ENCODE measurements around the gene GLB1L2. TPM values are rescaled to one million over a fixed set of nuclear protein-coding genes. Genes with fewer than 3 reads are reported as not detected.

Gene GLB1L2
- total and polyA plus RNA-seq, 2 of the 4 experiments (the other 2 are of a cell fraction) = under 0.01 to 0.26 TPM

DNA sequence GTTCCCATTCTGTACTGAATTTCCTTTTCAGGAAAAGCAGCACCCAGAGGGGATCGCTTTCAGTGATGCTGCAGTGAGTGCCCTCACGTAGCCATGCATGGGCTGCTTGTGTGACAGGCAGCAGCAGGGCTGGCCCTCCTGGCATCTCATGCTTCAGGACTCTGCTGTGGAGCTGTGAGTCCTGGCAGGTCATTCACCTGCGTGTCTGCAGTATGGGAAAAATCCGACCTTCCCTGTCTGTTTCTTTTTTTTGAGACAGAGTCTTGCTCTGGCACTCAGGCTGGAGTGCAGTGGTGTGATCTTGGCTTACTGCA, 13.4 kb downstream of the GLB1L2 start:
- no TSS peak for BruUV-seq (replicated peaks)
- Histone ChIP-seq H2BK20ac (ENCODE audit: low read depth, low read length) (no peak overlapping the region), H3K14ac (replicated peaks; ENCODE audit: low read depth, low read length) (no peak overlapping the region), H2BK120ac (ENCODE audit: low read depth, low read length) (no peak overlapping the region), H2BK15ac (ENCODE audit: low read depth, low read length) (no peak overlapping the region), H3K27ac (ENCODE audit: insufficient read depth, low read length) (no peak overlapping the region), H4K20me1 (ENCODE audit: insufficient read depth, low read length) (no peaks in the 10 kb centered on the region), H4K5ac (ENCODE audit: low read depth, low read length) (no peak overlapping the region), H4K91ac (ENCODE audit: insufficient read depth, low read depth, low read length) (no peak overlapping the region), H3K9ac (ENCODE audit: low read depth, low read length) (no peak overlapping the region), H3K23ac (ENCODE audit: low read depth, low read length) (no peak overlapping the region), H3K4ac (ENCODE audit: low read depth, low read length) (no peak overlapping the region), H2AK9ac (replicated peaks; ENCODE audit: low read depth, low read length, poor library complexity) (no peak overlapping the region), H3K27me3 (ENCODE audit: control insufficient read depth, insufficient read depth, low read length) (no peaks in the 10 kb centered on the region), H3K4me3 (ENCODE audit: insufficient read depth, low read depth, low read length) (no peak overlapping the region), H4K8ac (ENCODE audit: low read depth in 2 of 2, low read length in 2 of 2) (no peak overlapping the region), H3K4me1 (ENCODE audit: control insufficient read depth, insufficient read depth, low read length) (no peaks in the 10 kb centered on the region), H3K18ac (ENCODE audit: low read depth, low read length) (no peak overlapping the region), H3K36me3 (ENCODE audit: control insufficient read depth, insufficient read depth, low read length) (no peaks in the 10 kb centered on the region), H3K9me1 (ENCODE audit: insufficient read depth, low read length) (no peaks in the 10 kb centered on the region), H2BK5ac (ENCODE audit: low read depth, low read length, poor library complexity, severe bottlenecking) (no peak overlapping the region), H3K56ac (ENCODE audit: extremely low read depth, insufficient read depth, low read length) (no peak overlapping the region), H3K4me2 (ENCODE audit: low read depth, low read length) (no peak overlapping the region), H2AK5ac (ENCODE audit: low read depth, low read length) (no peak overlapping the region), H2AFZ (replicated peaks; ENCODE audit: low read length, poor library complexity) (no peak overlapping the region), H3K79me1 (ENCODE audit: low read depth in 1 of 2, low read length in 2 of 2) (no peaks in the 10 kb centered on the region), H3K9me3 (ENCODE audit: control insufficient read depth, insufficient read depth, low read length) (peaks cover 15% of the 10 kb centered on the region)
- WGBS, 2 experiments (ENCODE audit: extremely low coverage in 2 of 2, insufficient read length in 1 of 2) = no CpG with 5 or more reads among the region's 4 CpGs
- dilution Hi-C loops (cut with HindIII; ENCODE audit: low sequenced_read_pairs, unreplicated experiment) = no loop called here
- CTCF ChIA-PET = no interaction called here
- POLR2A ChIA-PET (ENCODE audit: unreplicated experiment) = no interaction called here
- in situ Hi-C loops (cut with MboI; ENCODE audit: low sequenced_read_pairs) = no loop called here
- intact Hi-C loops (cut with micrococcal nuclease) = no loop called here
- DNase-seq (no peak), ATAC-seq (ENCODE audit: low read depth) (no peak)
- TF ChIP-seq CHD1 (IDR thresholded peaks at IDR 0.05; ENCODE audit: low read depth, low read length) = no peak
- TF ChIP-seq BHLHE40 (IDR thresholded peaks at IDR 0.05; ENCODE audit: low read depth, low read length) = no peak
- TF ChIP-seq, protein P1, sequence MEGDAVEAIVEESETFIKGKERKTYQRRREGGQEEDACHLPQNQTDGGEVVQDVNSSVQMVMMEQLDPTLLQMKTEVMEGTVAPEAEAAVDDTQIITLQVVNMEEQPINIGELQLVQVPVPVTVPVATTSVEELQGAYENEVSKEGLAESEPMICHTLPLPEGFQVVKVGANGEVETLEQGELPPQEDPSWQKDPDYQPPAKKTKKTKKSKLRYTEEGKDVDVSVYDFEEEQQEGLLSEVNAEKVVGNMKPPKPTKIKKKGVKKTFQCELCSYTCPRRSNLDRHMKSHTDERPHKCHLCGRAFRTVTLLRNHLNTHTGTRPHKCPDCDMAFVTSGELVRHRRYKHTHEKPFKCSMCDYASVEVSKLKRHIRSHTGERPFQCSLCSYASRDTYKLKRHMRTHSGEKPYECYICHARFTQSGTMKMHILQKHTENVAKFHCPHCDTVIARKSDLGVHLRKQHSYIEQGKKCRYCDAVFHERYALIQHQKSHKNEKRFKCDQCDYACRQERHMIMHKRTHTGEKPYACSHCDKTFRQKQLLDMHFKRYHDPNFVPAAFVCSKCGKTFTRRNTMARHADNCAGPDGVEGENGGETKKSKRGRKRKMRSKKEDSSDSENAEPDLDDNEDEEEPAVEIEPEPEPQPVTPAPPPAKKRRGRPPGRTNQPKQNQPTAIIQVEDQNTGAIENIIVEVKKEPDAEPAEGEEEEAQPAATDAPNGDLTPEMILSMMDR (conservative IDR thresholded peaks at IDR 0.05; ENCODE audit: low read depth, low read length) = no peak
- no peak for TF ChIP-seq RAD21 (IDR thresholded peaks at IDR 0.05; ENCODE audit: low read length)
- TF ChIP-seq MAFK (IDR thresholded peaks at IDR 0.05; ENCODE audit: low read depth, low read length) = no peak
- TF ChIP-seq, protein P2, sequence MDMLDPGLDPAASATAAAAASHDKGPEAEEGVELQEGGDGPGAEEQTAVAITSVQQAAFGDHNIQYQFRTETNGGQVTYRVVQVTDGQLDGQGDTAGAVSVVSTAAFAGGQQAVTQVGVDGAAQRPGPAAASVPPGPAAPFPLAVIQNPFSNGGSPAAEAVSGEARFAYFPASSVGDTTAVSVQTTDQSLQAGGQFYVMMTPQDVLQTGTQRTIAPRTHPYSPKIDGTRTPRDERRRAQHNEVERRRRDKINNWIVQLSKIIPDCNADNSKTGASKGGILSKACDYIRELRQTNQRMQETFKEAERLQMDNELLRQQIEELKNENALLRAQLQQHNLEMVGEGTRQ (IDR thresholded peaks at IDR 0.05; ENCODE audit: low read depth, low read length) = no peak
- no peak for TF ChIP-seq MAZ (IDR thresholded peaks at IDR 0.05; ENCODE audit: borderline replicate concordance, low read depth, low read length)
- TF ChIP-seq SMC3 (IDR thresholded peaks at IDR 0.05; ENCODE audit: low read depth, low read length) = no peak
- no peak for TF ChIP-seq FOS (IDR thresholded peaks at IDR 0.05; ENCODE audit: low read depth, low read length)
- TF ChIP-seq POLR2A (IDR thresholded peaks at IDR 0.05; ENCODE audit: low read depth, low read length) = no peak
- no peak for TF ChIP-seq MXI1 (IDR thresholded peaks at IDR 0.05; ENCODE audit: borderline replicate concordance, low read depth, low read length)
- TF ChIP-seq RFX5 (IDR thresholded peaks at IDR 0.05; ENCODE audit: low read depth, low read length) = no peak
- TF ChIP-seq, protein P3, sequence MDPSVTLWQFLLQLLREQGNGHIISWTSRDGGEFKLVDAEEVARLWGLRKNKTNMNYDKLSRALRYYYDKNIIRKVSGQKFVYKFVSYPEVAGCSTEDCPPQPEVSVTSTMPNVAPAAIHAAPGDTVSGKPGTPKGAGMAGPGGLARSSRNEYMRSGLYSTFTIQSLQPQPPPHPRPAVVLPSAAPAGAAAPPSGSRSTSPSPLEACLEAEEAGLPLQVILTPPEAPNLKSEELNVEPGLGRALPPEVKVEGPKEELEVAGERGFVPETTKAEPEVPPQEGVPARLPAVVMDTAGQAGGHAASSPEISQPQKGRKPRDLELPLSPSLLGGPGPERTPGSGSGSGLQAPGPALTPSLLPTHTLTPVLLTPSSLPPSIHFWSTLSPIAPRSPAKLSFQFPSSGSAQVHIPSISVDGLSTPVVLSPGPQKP (IDR thresholded peaks at IDR 0.05; ENCODE audit: borderline replicate concordance, low read depth, low read length) = no peak
- TF ChIP-seq CEBPB (IDR thresholded peaks at IDR 0.05; ENCODE audit: low read depth, low read length) = no peak
- TF ChIP-seq NFE2L2 (IDR thresholded peaks at IDR 0.05; ENCODE audit: low read depth, low read length) = no peak
